ENCODE measurements around the gene RAB3A.
"Not testable (repeated sequence)": the region's sequence is repeated elsewhere in the genome, so short reads cannot be mapped to it uniquely, and the experiment has no call there.

Gene RAB3A

DNA sequence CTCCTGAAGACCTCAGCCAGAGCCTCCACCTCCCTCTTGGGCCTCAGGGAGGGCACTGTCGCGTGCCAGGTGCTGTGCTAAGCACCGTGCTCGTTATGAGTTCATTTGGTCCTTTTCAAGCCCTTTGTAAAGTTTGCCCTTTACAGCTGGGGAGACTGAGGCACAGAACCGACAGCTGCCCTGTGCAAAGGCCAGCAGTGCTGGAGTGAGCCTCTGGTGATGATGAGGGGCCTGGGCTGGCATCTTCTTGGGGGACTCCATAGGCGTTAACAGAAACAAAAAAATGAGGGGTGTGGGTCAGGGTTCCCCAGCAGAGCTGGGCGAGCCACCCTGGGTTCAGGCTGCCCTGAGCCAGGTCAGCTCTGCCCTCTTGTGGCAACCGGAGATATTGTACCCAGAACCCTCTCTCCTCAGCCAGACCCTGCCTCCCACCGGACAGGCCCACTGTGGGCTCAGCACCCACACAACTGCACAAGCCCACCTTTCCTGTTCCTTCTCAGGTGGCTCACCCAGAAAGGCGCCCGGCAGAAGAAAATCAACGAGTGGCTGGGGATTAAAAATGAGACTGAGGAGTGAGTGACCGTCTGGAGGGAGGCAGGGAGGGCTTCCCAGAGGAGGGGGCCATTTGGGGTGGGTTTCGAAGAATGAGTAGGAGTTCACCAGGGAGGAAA lies 35.7 kb downstream of the RAB3A start:
- peak in 1 of 2 donors; percentile 74 for DNase-seq

DNA sequence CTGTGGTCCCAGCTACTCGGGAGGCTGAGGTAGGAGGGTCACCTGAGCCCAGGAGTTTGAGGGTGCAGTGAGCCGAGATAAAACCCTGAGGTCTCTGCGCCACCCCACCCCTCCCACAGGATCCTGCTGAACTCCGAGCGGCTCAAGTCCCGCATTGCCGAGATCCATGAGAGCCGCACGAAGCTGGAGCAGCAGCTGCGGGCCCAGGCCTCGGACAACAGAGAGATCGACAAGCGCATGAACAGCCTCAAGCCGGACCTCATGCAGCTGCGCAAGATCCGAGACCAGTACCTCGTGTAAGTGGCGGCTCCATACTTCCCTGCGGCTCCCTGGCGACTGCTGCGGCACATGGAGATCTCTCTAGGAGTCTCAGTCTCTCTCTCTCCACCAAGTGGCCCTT lies 36.8 kb downstream of the RAB3A start:
- DNase-seq, result no peak

DNA sequence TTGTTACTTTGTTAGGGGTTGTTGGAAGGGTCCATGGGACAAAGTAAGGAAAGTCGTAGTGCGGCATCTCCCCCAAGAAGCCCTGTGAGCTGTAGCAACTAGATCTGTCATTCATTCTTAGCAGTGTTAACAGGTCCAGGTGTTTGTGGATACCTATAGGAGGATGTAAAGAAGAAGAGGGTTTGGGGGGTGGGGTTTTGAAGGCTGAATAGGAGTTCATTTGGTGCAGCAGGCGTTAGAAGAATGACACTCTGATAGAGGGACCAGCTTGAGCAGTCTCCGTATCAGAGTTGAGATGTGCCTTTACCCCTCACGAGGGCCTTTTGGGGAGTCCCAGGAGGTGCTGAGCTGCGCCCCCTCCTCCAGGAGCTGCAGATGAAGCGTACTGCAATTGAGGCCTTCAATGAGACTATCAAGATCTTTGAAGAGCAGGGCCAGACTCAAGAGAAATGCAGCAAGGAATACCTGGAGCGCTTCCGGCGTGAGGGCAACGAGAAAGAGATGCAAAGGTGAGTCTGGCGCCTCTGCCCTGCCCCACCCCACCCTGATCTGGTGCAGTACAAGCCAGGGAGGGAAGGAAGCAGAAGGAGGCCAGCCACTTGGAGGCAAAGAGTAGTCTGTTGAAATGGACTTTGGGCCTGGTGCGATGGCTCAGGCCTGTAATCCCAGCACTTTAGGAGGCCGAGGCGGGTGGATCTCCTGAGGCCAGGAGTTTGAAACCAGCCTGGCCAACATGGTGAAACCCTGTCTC lies 37.9 kb downstream of the RAB3A start:
- no peak for DNase-seq

DNA sequence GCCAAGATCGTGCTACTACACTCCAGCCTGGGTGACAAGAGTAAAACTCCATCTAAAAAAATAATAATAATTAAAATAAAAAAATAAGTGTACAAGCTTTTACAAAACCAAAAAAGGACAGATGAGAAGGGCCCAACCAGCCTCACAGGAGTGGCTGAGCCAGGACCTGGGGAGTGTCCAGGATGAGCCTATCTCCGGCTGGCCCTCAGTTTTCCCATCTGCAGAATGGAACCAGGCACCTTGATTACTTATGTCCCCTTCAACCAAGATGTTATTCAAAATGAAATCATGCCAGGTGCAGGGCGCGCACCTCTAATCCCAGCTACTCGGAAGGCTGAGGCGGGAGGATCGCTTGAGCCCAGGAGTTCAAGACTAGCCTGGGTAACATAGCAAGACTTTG lies 39.8 kb downstream of the RAB3A start:
- DNase-seq, result no peak

DNA sequence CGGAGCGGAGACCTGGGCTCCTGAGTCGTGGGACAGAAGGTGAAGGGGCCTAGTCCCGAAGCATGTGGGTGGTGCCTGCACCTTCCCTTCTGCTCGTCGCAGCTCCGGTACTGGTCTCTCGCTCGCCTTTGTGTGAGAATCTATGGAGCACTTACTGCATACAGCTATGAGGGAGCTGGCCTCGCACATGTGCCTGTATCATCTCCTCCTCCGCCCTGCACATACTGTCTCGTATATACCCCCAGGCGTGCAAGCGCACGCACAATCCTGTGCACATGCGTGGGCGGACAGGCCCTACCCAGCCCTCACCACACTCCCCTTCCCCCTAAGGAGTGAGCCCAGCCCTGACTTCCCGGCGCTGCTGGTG lies 42.2 kb downstream of the RAB3A start:
- DNase-seq, result no peak

DNA sequence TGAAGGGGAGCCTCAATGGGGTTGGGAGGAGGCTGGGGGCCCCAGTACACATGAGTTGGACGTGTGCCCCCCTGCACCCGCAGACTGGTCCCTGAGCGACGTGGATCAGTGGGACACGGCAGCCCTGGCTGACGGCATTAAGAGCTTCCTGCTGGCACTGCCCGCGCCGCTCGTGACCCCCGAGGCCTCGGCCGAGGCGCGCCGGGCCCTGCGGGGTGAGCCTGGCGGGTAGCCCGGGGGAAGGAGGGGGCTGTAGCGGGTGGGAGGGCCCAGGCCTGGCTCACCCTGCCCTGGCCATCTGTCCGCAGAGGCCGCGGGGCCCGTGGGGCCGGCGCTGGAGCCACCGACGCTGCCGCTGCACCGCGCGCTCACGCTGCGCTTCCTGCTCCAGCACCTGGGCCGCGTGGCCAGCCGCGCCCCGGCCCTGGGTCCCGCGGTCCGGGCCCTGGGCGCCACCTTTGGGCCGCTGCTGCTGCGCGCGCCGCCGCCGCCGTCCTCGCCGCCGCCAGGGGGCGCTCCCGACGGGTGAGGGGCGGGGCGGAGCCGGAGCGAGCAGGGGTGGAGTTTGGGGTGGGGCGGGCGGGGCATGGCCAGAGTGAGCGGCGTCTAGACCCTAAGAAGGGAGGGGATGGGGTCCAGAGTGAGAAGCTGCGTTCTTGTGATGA lies 42.7 kb downstream of the RAB3A start:
- DNase-seq, result peak; percentile 40 to 83

DNA sequence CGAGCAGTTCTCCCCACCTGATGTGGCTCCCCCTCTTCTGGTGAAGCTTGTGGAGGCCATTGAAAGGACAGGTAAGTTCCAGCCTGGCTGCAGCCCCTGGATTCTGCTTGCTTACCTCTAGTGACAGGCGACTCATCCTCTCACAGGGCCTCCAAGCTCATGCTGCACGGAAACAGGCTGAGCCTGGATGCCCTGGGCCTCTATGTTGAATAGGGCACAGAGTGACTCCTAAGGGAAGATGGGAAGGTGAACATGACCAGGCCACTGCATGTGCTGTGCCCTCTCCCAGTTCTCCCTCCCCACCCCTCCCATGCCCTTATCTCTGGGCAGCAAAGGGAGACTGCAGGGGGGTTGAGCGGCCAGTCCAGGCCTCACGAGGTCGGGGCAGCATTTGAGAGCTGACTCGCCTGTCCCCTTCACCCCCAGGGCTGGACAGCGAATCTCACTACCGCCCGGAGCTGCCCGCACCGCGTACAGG lies 43.3 kb downstream of the RAB3A start:
- no peak for DNase-seq

DNA sequence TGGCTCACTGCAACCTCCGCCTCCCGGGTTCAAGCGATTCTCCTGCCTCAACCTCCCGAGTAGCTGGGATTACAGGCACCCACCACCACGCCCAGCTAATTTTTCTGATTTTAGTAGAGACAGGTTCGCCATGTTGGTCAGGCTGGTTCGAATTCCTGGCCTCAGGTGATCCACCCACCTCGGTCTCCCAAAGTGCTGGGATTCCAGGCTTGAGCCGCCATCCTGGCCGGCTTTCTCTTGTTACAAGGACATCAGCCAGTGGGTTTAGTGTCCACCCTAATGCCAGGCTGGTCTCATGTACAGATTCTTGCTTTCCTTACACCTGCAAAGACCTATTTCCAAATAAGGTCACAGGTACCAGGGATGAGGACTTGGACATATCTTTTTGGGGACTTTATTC lies 44.0 kb downstream of the RAB3A start:
- DNase-seq, result no peak

DNA sequence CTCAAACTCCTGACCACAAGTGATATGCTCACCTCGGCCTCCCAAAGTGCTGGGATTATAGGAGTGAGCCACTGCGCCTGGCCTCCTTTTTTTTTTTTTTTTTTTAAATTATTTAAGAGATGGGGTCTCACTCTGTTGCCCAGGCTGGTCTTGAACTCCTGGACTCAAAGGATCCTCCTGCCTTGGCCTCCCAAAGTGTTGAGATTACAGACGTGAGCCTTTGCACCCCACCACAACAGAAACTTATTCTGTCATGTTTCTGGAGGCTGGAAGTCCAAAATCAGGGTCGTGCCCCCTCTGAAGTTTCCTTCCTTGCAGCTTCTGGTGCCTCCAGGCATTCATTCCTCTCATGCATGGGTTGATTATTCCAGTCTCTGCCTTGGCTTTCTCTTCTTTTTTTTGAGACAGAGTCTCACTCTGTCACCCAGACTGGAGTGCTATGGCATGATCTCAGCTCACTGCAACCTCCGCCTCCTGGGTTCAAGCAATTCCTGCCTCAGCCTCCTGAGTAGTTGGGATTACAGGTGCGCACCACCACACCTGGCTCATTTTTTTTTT lies 44.7 kb downstream of the RAB3A start:
- not testable (repeated sequence) for DNase-seq

DNA sequence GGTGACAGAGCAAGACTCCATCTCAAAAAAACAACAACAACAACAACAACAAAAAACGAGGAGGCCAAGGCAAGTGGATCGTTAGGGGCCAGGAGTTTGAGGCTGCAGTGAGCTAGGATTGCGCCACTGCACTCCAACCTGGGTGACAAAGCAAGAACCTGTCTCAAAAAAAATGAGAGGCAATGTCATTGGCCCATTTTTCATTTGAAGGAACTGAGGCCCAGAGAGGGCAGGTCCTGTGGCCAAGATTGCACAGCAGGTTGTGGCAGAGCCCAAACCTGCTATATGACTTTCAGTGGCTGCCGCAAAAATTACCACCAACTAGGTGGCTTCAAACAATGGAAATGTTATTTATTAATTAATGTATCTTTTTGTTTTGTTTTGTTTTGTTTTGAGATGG lies 45.4 kb downstream of the RAB3A start:
- DNase-seq, result no peak

DNA sequence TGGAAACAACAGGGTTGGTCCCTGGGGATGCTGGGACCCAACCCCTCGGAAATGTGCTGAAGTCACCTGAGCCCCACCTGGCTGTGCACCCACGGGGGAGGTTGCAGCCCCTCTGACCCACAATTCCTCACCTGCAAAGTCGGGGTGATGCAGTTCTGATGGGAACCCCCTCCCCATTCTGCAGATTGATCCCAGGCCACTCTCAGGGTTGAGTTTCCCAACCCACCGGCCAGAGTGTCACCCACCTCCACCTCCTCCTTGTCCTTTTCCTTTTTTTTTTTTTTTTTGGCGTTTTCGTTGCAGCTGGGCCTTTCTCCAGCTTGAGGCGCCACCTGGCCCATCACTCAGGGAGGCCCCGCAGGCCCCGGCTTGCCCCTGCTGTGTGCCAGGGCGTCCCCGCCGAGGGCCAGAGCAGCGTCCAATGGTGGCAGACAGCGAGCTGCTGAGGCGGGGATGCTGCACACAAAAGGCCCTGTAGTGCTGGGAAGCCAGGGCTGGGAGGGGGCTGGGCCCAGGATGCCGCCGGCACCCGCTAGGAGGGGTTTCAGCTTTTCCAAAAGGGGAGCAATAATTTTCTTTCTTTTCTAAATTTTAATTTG lies 46.3 kb downstream of the RAB3A start:
- DNase-seq, result no peak

DNA sequence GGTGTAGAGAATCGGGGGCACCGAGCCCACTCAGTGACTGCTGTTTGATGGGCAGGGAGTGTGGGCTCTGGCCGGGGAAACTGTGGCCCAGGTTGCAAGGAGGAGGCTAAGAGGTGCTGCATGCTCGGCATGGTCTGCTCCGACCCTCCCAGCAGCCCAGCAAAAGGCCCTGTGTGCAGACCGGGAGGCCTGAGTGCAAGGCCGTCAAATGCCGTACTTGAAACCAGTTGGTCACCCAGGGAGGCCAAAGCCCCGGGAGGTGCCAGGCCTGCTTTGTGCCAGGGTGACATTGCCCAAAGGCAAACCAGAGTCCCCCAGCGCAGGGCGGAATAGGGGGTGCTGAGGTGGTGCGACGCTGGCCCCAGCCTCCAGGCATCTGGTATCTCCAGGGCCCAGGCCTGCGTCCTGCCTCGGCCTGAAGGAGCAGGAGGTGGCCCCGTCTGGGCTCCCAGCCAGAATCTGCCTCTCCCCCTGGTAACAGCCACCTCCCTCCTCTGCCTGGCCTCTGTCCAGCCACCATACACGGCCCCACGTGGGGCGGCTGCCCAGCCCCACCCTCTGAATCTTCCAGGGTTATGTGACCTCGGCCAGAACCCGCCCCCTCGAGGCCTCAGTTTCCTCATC lies 46.9 kb downstream of the RAB3A start:
- no peak for DNase-seq

DNA sequence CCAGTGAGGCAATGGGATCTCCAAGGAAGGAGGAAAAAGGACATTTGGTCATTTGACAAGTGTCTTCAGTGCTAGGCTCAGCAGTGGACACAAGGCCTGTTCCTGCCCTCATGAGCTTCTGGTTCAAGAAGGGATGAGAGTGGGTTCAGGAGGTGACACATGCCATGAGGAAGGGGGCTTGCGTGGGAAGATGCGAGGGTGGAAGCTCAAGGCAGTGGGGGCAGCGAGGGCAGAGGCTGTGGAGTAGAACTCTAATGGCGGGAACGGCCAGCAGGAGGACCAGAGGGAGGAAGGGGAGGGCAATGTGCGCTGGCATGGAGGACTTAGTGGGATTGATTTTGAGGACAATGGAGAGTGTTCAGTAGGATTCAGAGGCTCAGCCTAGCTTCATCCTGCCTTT lies 47.6 kb downstream of the RAB3A start:
- DNase-seq, result no peak

DNA sequence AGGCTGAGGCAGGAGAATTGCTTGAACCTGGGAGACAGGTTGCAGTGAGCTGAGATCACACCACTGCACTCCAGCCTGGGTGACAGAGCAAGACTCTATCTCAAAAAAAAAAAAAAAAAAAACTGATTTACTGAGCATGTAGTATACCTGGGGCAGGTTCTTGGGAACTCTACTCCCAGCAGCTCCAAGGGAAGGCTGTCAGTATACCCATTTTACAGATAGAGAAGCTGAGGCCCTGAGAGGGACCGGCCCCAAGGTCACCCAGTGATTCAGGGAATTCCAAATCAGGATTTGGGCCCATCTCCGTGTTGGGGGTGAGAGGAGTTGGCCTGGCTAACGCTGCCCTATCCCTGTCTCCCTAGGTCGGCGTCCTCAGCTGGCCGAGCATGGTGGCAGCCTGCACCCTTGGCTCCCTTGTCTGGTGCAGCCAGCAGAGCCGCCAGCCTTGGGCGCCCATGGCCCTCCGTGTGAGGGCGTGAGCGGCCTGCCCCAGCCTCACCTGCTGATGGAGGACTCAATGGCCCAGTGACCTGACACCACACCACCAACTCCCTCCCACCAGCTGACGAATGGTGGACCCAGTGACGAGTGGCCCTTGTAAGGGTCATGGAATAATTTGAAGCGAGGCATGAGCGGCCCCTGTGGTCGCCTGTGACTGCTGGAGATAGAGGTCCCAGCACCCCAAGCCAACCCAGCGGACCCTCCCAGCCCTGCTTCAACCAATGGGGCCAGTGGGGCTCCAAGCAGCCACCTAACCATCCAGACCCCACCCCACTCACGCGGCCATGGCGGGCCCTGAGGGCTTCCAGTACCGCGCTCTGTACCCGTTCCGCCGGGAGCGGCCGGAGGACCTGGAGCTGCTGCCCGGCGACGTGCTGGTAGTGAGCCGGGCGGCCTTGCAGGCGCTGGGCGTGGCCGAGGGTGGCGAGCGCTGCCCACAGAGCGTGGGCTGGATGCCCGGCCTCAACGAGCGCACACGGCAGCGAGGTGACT lies 48.5 kb downstream of the RAB3A start:
- no peak for DNase-seq

DNA sequence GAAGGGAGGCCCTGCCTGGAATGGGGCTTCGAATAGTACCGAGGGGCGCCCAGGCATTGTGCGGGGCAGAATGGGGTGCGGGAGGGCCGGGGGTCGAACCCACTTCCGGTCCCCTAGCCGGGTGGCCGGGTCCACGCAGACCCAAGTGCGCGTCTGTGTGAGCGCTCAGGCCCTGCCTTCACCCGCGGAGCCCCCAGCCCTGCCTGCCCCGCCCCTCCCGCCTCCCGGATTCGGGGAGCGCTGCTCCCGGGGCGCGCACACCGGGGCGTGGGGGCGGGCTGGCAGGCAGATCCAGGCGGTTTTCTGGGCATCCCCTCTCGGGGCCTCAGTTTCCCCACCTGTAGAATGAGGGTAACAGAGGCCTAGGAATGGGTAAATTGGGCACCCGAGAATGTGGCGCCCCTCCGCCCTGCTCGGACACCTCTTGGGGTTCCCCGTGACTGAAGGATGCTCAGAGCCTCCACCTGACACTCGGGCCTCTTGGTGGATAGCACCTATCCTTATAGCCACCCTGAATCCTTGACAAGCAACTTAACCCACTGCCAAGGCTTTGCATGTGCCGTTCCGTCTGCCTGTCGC lies 50.2 kb downstream of the RAB3A start:
- no peak for DNase-seq

DNA sequence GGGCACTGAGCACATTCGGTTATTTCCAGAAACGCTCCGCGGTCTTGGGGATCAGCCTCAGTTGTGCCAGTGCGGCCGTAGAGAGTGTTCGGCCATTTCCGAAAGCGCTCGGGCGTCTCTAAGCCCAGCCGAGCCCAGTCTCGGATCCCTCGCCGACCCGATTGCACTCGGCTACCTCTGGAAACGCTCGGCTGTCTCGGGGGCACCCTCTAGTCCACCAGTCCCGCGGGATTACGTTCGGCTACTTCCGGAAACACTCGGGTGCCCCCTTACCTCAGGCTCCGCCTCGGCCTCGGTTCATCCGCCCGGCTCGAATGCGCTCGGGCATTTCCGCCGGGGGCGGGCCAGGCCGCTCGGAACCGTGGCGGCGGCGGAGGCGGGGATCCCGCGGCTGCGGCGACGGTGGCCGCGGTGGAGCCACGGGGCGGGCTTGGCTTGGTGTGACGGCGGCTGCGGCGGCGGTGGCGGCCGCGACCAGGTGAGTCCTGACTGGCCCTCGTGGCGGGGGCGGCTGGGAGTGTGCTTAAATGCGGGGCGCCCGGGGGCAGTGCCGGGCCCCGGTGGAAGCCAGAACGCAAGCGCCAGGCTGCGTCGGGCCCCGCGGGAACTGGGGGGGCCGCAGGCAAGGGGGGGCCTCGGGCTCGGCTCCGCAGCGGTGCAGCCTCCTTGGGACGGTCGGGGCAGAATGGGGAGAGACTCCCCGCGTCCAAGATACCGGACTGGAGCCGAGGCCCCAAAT lies 50.9 kb downstream of the RAB3A start, which contains the start of gene PIK3R2:
TSS of gene PIK3R2 (plus strand) at position 347 of the 739 bp plus-strand sequence. CDS start 2,717 bp downstream, outside the sequence.
- peak; percentile 97 to 100 for DNase-seq

DNA sequence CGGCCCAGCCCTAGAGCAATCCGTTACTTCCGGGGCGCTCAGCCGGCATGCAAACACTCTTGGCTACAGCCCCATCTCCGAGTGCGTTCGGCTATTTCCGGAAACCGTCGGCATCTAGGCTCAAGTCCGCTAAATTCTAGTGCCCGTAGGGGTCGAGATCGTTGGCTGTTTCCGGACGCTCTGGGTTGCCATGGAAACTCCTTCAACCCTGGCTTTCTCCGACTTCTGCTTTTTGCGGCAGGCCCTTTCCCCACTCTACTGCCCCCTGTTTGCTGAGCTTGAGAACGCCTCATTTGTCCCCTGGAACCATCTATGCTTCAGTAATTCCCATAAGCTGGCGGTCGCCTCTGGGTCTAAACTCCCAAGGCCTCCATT lies 51.4 kb downstream of the RAB3A start:
- peak; percentile 98 to 100 for DNase-seq

DNA sequence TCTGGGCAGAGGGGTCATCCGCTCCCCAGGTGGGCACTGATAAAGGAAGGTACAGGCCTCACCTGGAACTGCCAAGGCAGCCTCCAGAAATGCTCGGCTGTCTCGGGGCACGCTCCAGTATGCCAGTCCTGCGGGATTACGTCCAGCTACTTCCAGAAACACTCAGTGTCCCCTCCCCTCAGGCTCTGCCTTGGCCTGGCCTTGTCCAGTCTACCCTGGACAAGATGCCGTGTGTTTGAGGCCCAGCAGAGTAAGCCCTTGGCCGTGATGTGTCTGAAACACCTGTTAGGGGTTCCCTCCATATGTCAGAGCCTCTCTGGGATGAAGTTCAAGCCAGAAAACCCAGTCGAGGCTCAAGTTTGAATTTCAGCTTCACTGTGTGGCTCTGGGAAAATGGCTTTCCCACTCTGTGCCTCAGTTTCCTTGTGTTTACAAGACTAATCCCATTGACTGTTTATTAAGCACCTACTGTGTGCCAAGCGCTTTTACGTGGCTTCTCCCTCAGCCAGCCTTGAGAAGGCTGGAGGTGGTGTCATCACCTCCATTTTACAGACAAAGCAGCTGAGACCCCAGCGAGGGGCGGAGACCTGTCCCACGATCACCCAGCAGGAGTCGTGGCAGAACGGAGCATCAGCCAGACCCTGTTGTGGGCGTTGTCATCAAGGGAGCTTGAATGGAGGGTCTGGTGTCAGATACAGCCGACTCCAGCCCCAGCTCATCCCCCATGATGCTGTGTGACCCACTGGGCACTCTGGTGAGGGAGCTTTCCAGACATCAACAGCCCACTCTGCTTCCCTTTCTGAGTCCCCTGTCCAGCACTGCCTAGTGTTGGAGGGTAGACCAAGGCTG lies 52.8 kb downstream of the RAB3A start:
- DNase-seq, result no peak

DNA sequence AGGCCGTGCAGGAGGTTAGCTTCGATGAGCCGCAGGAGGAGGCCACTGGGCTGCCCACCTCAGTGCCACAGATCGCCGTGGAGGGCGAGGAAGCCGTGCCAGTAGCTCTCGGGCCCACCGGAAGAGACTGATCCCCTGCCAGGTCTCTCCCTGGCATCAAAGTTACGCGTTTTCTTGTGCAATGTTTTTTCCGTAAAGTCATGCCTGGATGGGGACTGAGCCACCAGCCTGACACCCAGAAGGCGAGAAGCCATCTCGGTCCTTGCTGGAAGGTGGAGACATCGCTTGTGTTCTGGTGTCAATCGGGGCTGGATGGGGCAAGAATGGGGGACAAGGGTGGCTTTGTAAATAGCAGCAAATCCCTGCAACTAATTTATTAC lies 54.3 kb downstream of the RAB3A start:
- no peak for DNase-seq
